ENCODE measurements around the gene TMEM74B. TPM values are rescaled to one million over a fixed set of nuclear protein-coding genes. Genes with fewer than 3 reads are reported as not detected.

TMEM74B gene
- polyA plus RNA-seq, 3 donors = not detected

- peaks cover 5 to 16% of the 10 kb centered on the region in 2 donors for H3K36me3 Mint-ChIP-seq
- peaks cover 30 to 33% (median 32%) of the 10 kb centered on the region in 3 donors for H3K27me3 Mint-ChIP-seq (ENCODE audit: low read depth in 3 of 3)
- Histone ChIP-seq H3K36me3 (replicated peaks in 1 of 2; ENCODE audit: control insufficient read depth in 1 of 2, insufficient read depth in 2 of 2, low read length in 2 of 2) (no peaks in the 10 kb centered on the region), H2AFZ (ENCODE audit: insufficient read depth, low read depth, low read length, poor library complexity, severe bottlenecking) (no peak overlapping the region), H3K9me3 (replicated peaks in 1 of 2; ENCODE audit: control insufficient read depth in 1 of 2, insufficient read depth in 1 of 2, low read length in 2 of 2) (no peaks in the 10 kb centered on the region), H4K20me1 (ENCODE audit: insufficient read depth, low read length) (no peaks in the 10 kb centered on the region), H3K27me3 (ENCODE audit: control insufficient read depth in 2 of 2, insufficient read depth in 2 of 2, low read length in 2 of 2) (peaks cover 25 to 37% of the 10 kb centered on the region in 2 donors), H3K4me3 (replicated peaks in 1 of 3; ENCODE audit: low read depth in 2 of 3, low read length in 3 of 3) (no peak overlapping the region), H3K79me2 (ENCODE audit: insufficient read depth, low read length) (no peaks in the 10 kb centered on the region), H3K4me2 (replicated peaks; ENCODE audit: extremely low read depth, low read length, poor library complexity, severe bottlenecking) (no peak overlapping the region), H3K4me1 (ENCODE audit: control insufficient read depth in 1 of 2, insufficient read depth in 2 of 2, low read length in 2 of 2) (peaks cover 7 to 14% of the 10 kb centered on the region in 2 donors), H3K27ac (ENCODE audit: low read depth in 1 of 2, low read length in 2 of 2) (no peak overlapping the region), H3K9ac (ENCODE audit: insufficient read depth, low read length, poor library complexity, severe bottlenecking) (no peak overlapping the region)
- TF ChIP-seq CTCF (IDR thresholded peaks at IDR 0.05) = no peak
- H3K9me3 Mint-ChIP-seq = peaks cover 0 to 8% (median 5%) of the 10 kb centered on the region in 7 donors
- H3K4me1 Mint-ChIP-seq = peaks cover 16% of the 10 kb centered on the region
- DNase-seq = no peak
- H3K27ac Mint-ChIP-seq = no peak overlapping the region
- peak overlapping the region; percentile 27 to 84 for H3K4me3 Mint-ChIP-seq
- WGBS (ENCODE audit: insufficient coverage) = 54% methylated on average over 11 of the region's 13 CpGs
- intact Hi-C loops (cut with micrococcal nuclease) = no loop called here
These were observed 532 bp downstream of the TMEM74B start for GRCh38 chr20:1184260-1184637.

- no peak overlapping the region for H3K27ac Mint-ChIP-seq
- Histone ChIP-seq H3K4me1 (ENCODE audit: control insufficient read depth in 1 of 2, insufficient read depth in 2 of 2, low read length in 2 of 2) (peaks cover 7 to 14% of the 10 kb centered on the region in 2 donors), H2AFZ (ENCODE audit: insufficient read depth, low read depth, low read length, poor library complexity, severe bottlenecking) (no peak overlapping the region), H3K4me3 (replicated peaks in 1 of 3; ENCODE audit: low read depth in 2 of 3, low read length in 3 of 3) (no peak overlapping the region), H3K36me3 (replicated peaks in 1 of 2; ENCODE audit: control insufficient read depth in 1 of 2, insufficient read depth in 2 of 2, low read length in 2 of 2) (no peaks in the 10 kb centered on the region), H4K20me1 (ENCODE audit: insufficient read depth, low read length) (no peaks in the 10 kb centered on the region), H3K27me3 (ENCODE audit: control insufficient read depth in 2 of 2, insufficient read depth in 2 of 2, low read length in 2 of 2) (peaks cover 25 to 37% of the 10 kb centered on the region in 2 donors), H3K9me3 (replicated peaks in 1 of 2; ENCODE audit: control insufficient read depth in 1 of 2, insufficient read depth in 1 of 2, low read length in 2 of 2) (no peaks in the 10 kb centered on the region), H3K9ac (ENCODE audit: insufficient read depth, low read length, poor library complexity, severe bottlenecking) (no peak overlapping the region), H3K79me2 (ENCODE audit: insufficient read depth, low read length) (no peaks in the 10 kb centered on the region), H3K27ac (ENCODE audit: low read depth in 1 of 2, low read length in 2 of 2) (no peak overlapping the region), H3K4me2 (replicated peaks; ENCODE audit: extremely low read depth, low read length, poor library complexity, severe bottlenecking) (no peak overlapping the region)
- intact Hi-C loops (cut with micrococcal nuclease) = no loop called here
- peak overlapping the region in 1 of 2 donors; percentile 84 for H3K4me3 Mint-ChIP-seq
- WGBS (ENCODE audit: insufficient coverage) = no CpG with 5 or more reads among the region's 6 CpGs
- peaks cover 16% of the 10 kb centered on the region for H3K4me1 Mint-ChIP-seq
- DNase-seq = no peak
- peaks cover 5 to 16% of the 10 kb centered on the region in 2 donors for H3K36me3 Mint-ChIP-seq
- H3K9me3 Mint-ChIP-seq = peaks cover 0 to 8% (median 5%) of the 10 kb centered on the region in 7 donors
- no peak for TF ChIP-seq CTCF (IDR thresholded peaks at IDR 0.05)
- peaks cover 30 to 33% (median 32%) of the 10 kb centered on the region in 3 donors for H3K27me3 Mint-ChIP-seq (ENCODE audit: low read depth in 3 of 3)
These were observed 1.6 kb downstream of the TMEM74B start for GRCh38 chr20:1183153-1183552.

Measured in CD14-positive monocyte (primary cell).